Hepatocyte (in vitro differentiated cells): ENCODE measurements around the gene TMEM170B. TPM values are rescaled to one million over a fixed set of nuclear protein-coding genes. Genes with fewer than 3 reads are reported as not detected.
A peak's percentile ranks its signal among the peaks of the same experiment; 100 is the strongest.

Experiments used
- DNase-seq: peaks from one replicate; pipeline ENCODE4 v3.0.0-alpha.2; 2016; ENCODE audit warnings: low spot score
- H2AFZ ChIP-seq: fragments of 200-600 bp; sonication (generic); 2 replicates; pipeline ENCODE4 v1.6.0; 2016; ENCODE audit warnings: antibody characterized with exemption, mild to moderate bottlenecking
- H3K27ac ChIP-seq: fragments of 200-600 bp; sonication (generic); 2 replicates; pipeline ENCODE4 v1.5.1; 2016; ENCODE audit warnings: mild to moderate bottlenecking
- H3K27me3 ChIP-seq: fragments of 200-600 bp; sonication (generic); 2 replicates; pipeline ENCODE4 v1.6.1; 2016
- H3K36me3 ChIP-seq: fragments of 200-600 bp; sonication (generic); replicated peaks from 2 replicates; pipeline ENCODE4 v1.5.1; 2016; ENCODE audit warnings: low read depth; ENCODE audit not compliant: insufficient read depth
- H3K4me1 ChIP-seq: fragments of 200-600 bp; sonication (generic); 2 replicates; pipeline ENCODE4 v1.5.1; 2016; ENCODE audit warnings: mild to moderate bottlenecking, moderate library complexity; ENCODE audit not compliant: insufficient read depth
- H3K4me2 ChIP-seq: fragments of 200-600 bp; sonication (generic); 2 replicates; pipeline ENCODE4 v1.6.0; 2016
- H3K4me3 ChIP-seq: fragments of 200-600 bp; sonication (generic); 2 replicates; pipeline ENCODE4 v1.5.1; 2016; ENCODE audit warnings: mild to moderate bottlenecking
- H3K79me2 ChIP-seq: fragments of 200-600 bp; sonication (generic); 2 replicates; pipeline ENCODE4 v1.6.0; 2017; ENCODE audit warnings: mild to moderate bottlenecking
- H3K9me2 ChIP-seq: fragments of 200-600 bp; sonication (generic); replicated peaks from 2 replicates; pipeline ENCODE4 v1.6.0; 2017; ENCODE audit warnings: mild to moderate bottlenecking; ENCODE audit not compliant: insufficient read depth
- H3K9me3 ChIP-seq: fragments of 200-600 bp; sonication (generic); 2 replicates; pipeline ENCODE4 v1.5.1; 2016; ENCODE audit warnings: low read depth, mild to moderate bottlenecking
- H4K20me1 ChIP-seq: fragments of 200-600 bp; sonication (generic); 2 replicates; pipeline ENCODE4 v1.6.0; 2016; ENCODE audit warnings: mild to moderate bottlenecking; ENCODE audit not compliant: insufficient read depth, poor library complexity, severe bottlenecking
- CTCF ChIP-seq: fragments of 200-600 bp; sonication (generic); IDR thresholded peaks from 2 replicates; pipeline ENCODE4 v1.5.1; 2016; ENCODE audit warnings: antibody characterized with exemption, mild to moderate bottlenecking; ENCODE audit not compliant: poor library complexity
- EZH2 ChIP-seq: fragments of 200-600 bp; sonication (generic); IDR thresholded peaks from 2 replicates; pipeline ENCODE4 v1.6.1; 2016; ENCODE audit warnings: antibody characterized with exemption, mild to moderate bottlenecking, borderline replicate concordance
- EZH2phosphoT487 ChIP-seq: fragments of 200-600 bp; sonication (generic); IDR thresholded peaks from one replicate; pipeline ENCODE4 v1.6.1; 2018; ENCODE audit warnings: antibody characterized with exemption, mild to moderate bottlenecking, low read depth, moderate library complexity; ENCODE audit not compliant: unreplicated experiment, severe bottlenecking
- WGBS: methylation state at CpG from one replicate; pipeline ENCODE4 v1.1.6; 2016; ENCODE audit warnings: low lambda C conversion rate; ENCODE audit errors: missing lambda C conversion rate; 5-methylcytosine and 5-hydroxymethylcytosine counted together
- polyA plus RNA-seq: library from polyadenylated mRNA; unstranded; fragments of >200 nt; fragmentation: Nextera tagmentation; extraction: Ambion mirVana; gene quantifications from 2 replicates; pipeline ENCODE4 v1.2.1, GENCODE V29; 2016
- total RNA-seq: library from RNA; depleted of rRNA; stranded (reverse); fragments of >200 nt; gene quantifications from 2 replicates; pipeline ENCODE4 v1.2.3, GENCODE V29; 2014

The TMEM170B gene
- total and polyA plus RNA-seq, 2 experiments from 2014 or later = 0.82 to 6.5 TPM

DNA sequence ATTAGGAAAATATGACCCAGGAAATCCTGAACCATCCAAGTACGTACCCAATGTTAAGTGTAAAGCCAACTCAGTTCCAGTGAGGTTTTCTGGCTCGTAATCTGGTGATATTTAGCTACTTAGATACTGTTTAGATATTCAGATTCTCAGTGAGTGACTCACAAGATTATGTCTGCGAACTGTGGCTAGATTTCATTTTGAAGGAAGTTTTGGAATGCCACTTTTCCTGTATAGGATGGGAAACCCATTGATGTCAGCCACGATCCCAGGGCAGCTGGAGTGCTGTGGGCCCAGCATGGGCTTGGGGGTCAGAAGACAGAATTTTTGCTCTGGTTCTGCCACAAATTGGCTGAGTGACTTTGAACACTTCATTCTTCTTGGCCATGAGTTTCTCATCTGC lies 76.3 kb downstream of the TMEM170B start:
- Histone ChIP-seq H3K9me3 (no peaks in the 10 kb centered on the region), H3K27ac (peak overlapping the region; percentile 60), H4K20me1 (no peaks in the 10 kb centered on the region), H3K4me2 (no peak overlapping the region), H3K9me2 (no peaks in the 10 kb centered on the region), H3K4me1 (no peaks in the 10 kb centered on the region), H3K36me3 (no peaks in the 10 kb centered on the region), H2AFZ (no peak overlapping the region), H3K79me2 (no peaks in the 10 kb centered on the region), H3K4me3 (no peak overlapping the region), H3K27me3 (no peaks in the 10 kb centered on the region)
- no peak for DNase-seq
- WGBS = 60% methylated on average over 4 of the region's 4 CpGs
- TF ChIP-seq CTCF = no peak
- no peak for TF ChIP-seq EZH2
- no peak for TF ChIP-seq EZH2phosphoT487

GRCh38 chr6:11614534-11615213 lies 77.1 kb downstream of the TMEM170B start:
- no peak overlapping the region for H3K27ac ChIP-seq
- 95% methylated on average over 10 of the region's 10 CpGs for WGBS
- H3K36me3 ChIP-seq = no peaks in the 10 kb centered on the region
- H3K9me3 ChIP-seq = no peaks in the 10 kb centered on the region
- no peak overlapping the region for H3K4me3 ChIP-seq
- no peaks in the 10 kb centered on the region for H3K4me1 ChIP-seq
- H3K4me2 ChIP-seq = no peak overlapping the region
- no peak overlapping the region for H2AFZ ChIP-seq
- H3K9me2 ChIP-seq = no peaks in the 10 kb centered on the region
- H3K79me2 ChIP-seq = no peaks in the 10 kb centered on the region
- no peaks in the 10 kb centered on the region for H4K20me1 ChIP-seq
- no peak for DNase-seq
- no peaks in the 10 kb centered on the region for H3K27me3 ChIP-seq
- TF ChIP-seq EZH2phosphoT487 = no peak
- no peak for TF ChIP-seq EZH2
- TF ChIP-seq CTCF = no peak

GRCh38 chr6:11615214-11615602 lies 77.7 kb downstream of the TMEM170B start:
- H3K4me1 ChIP-seq = no peaks in the 10 kb centered on the region
- H2AFZ ChIP-seq = no peak overlapping the region
- no peaks in the 10 kb centered on the region for H4K20me1 ChIP-seq
- H3K4me3 ChIP-seq = no peak overlapping the region
- no peak overlapping the region for H3K27ac ChIP-seq
- DNase-seq = no peak
- H3K36me3 ChIP-seq = no peaks in the 10 kb centered on the region
- H3K9me2 ChIP-seq = no peaks in the 10 kb centered on the region
- TF ChIP-seq CTCF = no peak
- no peak for TF ChIP-seq EZH2
- TF ChIP-seq EZH2phosphoT487 = no peak
- no peaks in the 10 kb centered on the region for H3K27me3 ChIP-seq
- H3K4me2 ChIP-seq = no peak overlapping the region
- no peaks in the 10 kb centered on the region for H3K79me2 ChIP-seq
- WGBS = 88% methylated on average over 5 of the region's 5 CpGs
- H3K9me3 ChIP-seq = no peaks in the 10 kb centered on the region
